IPS DF 6.9 (cell line): ENCODE results near the gene SLC7A4.

Experiments used
- DNase-seq: peaks from one replicate; pipeline ENCODE4 v3.0.0-alpha.2; 2013; ENCODE audit warnings: low read depth, low spot score
- H3K27ac ChIP-seq: one replicate; pipeline ENCODE4 v1.5.1; 2013; ENCODE audit warnings: low read length, control low read depth
- H3K27me3 ChIP-seq: 2 replicates; pipeline ENCODE4 v1.6.1; 2013; ENCODE audit warnings: mild to moderate bottlenecking, low read length; ENCODE audit not compliant: control insufficient read depth, insufficient read depth
- H3K36me3 ChIP-seq: 2 replicates; pipeline ENCODE4 v1.6.1; 2013; ENCODE audit warnings: low read length; ENCODE audit not compliant: control insufficient read depth, insufficient read depth
- H3K4me1 ChIP-seq: 2 replicates; pipeline ENCODE4 v1.6.1; 2013; ENCODE audit warnings: low read length; ENCODE audit not compliant: control insufficient read depth, insufficient read depth
- H3K4me3 ChIP-seq: 2 replicates; pipeline ENCODE4 v1.5.1; 2013; ENCODE audit warnings: mild to moderate bottlenecking, low read length
- H3K9me3 ChIP-seq: 2 replicates; pipeline ENCODE4 v1.6.1; 2013; ENCODE audit warnings: low read length, inconsistent platforms; ENCODE audit not compliant: control insufficient read depth, insufficient read depth
- WGBS: extraction: QIAGEN DNeasy Blood & Tissue Kit; methylation state at CpG from one replicate; pipeline ENCODE4 v1.1.7; 2013; ENCODE audit warnings: mixed read lengths, missing lambda C conversion rate; ENCODE audit not compliant: insufficient read length, insufficient coverage; 5-methylcytosine and 5-hydroxymethylcytosine counted together

The SLC7A4 gene

GRCh38 chr22:20995329-20996030 lies 36.9 kb downstream of the SLC7A4 start:
- Histone ChIP-seq H3K4me3 (no peak overlapping the region), H3K27ac (no peak overlapping the region), H3K27me3 (no peaks in the 10 kb centered on the region), H3K36me3 (peaks cover 24% of the 10 kb centered on the region), H3K4me1 (no peaks in the 10 kb centered on the region; the same call in 1 of the 2 replicates), H3K9me3 (no peaks in the 10 kb centered on the region)
- WGBS, result no CpG with 5 or more reads among the region's 23 CpGs
- DNase-seq, result no peak

- no peaks in the 10 kb centered on the region for H3K27me3 ChIP-seq
- H3K4me3 ChIP-seq, result no peak overlapping the region
- H3K4me1 ChIP-seq, result no peaks in the 10 kb centered on the region; the same call in 1 of the 2 replicates
- peaks cover 23% of the 10 kb centered on the region for H3K36me3 ChIP-seq
- no peaks in the 10 kb centered on the region for H3K9me3 ChIP-seq
- no peak overlapping the region for H3K27ac ChIP-seq
- no peak for DNase-seq
- WGBS, result no CpG with 5 or more reads among the region's 10 CpGs
These were observed 37.5 kb downstream of the SLC7A4 start for GRCh38 chr22:20994902-20995241.

GRCh38 chr22:20994128-20994901 lies 38.0 kb downstream of the SLC7A4 start:
- peaks cover 17% of the 10 kb centered on the region for H3K36me3 ChIP-seq
- no peak overlapping the region for H3K4me3 ChIP-seq
- no peak for DNase-seq
- H3K4me1 ChIP-seq, result no peaks in the 10 kb centered on the region; the same call in 1 of the 2 replicates
- H3K27me3 ChIP-seq, result no peaks in the 10 kb centered on the region
- H3K27ac ChIP-seq, result no peak overlapping the region
- no peaks in the 10 kb centered on the region for H3K9me3 ChIP-seq
- WGBS, result no CpG with 5 or more reads among the region's 30 CpGs

- peaks cover 16% of the 10 kb centered on the region for H3K36me3 ChIP-seq
- no peak overlapping the region; the same call in 1 of the 2 replicates for H3K4me3 ChIP-seq
- DNase-seq, result no peak
- no peaks in the 10 kb centered on the region for H3K27me3 ChIP-seq
- no peak overlapping the region for H3K27ac ChIP-seq
- H3K9me3 ChIP-seq, result no peaks in the 10 kb centered on the region
- no CpG with 5 or more reads among the region's 29 CpGs for WGBS
- no peaks in the 10 kb centered on the region; the same call in 1 of the 2 replicates for H3K4me1 ChIP-seq
These were observed 38.8 kb downstream of the SLC7A4 start for GRCh38 chr22:20993304-20994127.

- H3K27me3 ChIP-seq, result no peaks in the 10 kb centered on the region
- DNase-seq, result no peak
- H3K4me3 ChIP-seq, result no peak overlapping the region; the same call in 1 of the 2 replicates
- WGBS, result no CpG with 5 or more reads among the region's 21 CpGs
- peaks cover 16% of the 10 kb centered on the region for H3K36me3 ChIP-seq
- H3K27ac ChIP-seq, result no peak overlapping the region
- H3K4me1 ChIP-seq, result no peaks in the 10 kb centered on the region; the same call in 1 of the 2 replicates
- H3K9me3 ChIP-seq, result no peaks in the 10 kb centered on the region
These were observed 39.7 kb downstream of the SLC7A4 start for GRCh38 chr22:20992456-20993303.

- Histone ChIP-seq H3K27me3 (no peaks in the 10 kb centered on the region), H3K9me3 (no peaks in the 10 kb centered on the region), H3K4me3 (no peak overlapping the region), H3K27ac (no peak overlapping the region), H3K4me1 (no peaks in the 10 kb centered on the region; the same call in 1 of the 2 replicates), H3K36me3 (peaks cover 16% of the 10 kb centered on the region)
- WGBS, result no CpG with 5 or more reads among the region's 7 CpGs
- no peak for DNase-seq
These were observed 40.3 kb downstream of the SLC7A4 start for GRCh38 chr22:20992056-20992442.

- WGBS, result no CpG with 5 or more reads among the region's 24 CpGs
- Histone ChIP-seq H3K27me3 (no peaks in the 10 kb centered on the region), H3K36me3 (peaks cover 16% of the 10 kb centered on the region), H3K27ac (no peak overlapping the region), H3K9me3 (no peaks in the 10 kb centered on the region), H3K4me1 (no peaks in the 10 kb centered on the region), H3K4me3 (no peak overlapping the region)
- DNase-seq, result no peak
These were observed 40.9 kb downstream of the SLC7A4 start for GRCh38 chr22:20991252-20992055.

GRCh38 chr22:20990184-20991180 lies 41.9 kb downstream of the SLC7A4 start:
- peaks cover 21% of the 10 kb centered on the region for H3K36me3 ChIP-seq
- no CpG with 5 or more reads among the region's 21 CpGs for WGBS
- no peaks in the 10 kb centered on the region for H3K4me1 ChIP-seq
- no peak overlapping the region for H3K27ac ChIP-seq
- H3K27me3 ChIP-seq, result no peaks in the 10 kb centered on the region
- DNase-seq, result no peak
- H3K4me3 ChIP-seq, result no peak overlapping the region
- no peaks in the 10 kb centered on the region for H3K9me3 ChIP-seq
